ENCODE measurements around the gene PHAF1.

GRCh38 chr16:67157106-67157748 lies 47.5 kb downstream of the PHAF1 start:
- TF ChIP-seq, protein P1, sequence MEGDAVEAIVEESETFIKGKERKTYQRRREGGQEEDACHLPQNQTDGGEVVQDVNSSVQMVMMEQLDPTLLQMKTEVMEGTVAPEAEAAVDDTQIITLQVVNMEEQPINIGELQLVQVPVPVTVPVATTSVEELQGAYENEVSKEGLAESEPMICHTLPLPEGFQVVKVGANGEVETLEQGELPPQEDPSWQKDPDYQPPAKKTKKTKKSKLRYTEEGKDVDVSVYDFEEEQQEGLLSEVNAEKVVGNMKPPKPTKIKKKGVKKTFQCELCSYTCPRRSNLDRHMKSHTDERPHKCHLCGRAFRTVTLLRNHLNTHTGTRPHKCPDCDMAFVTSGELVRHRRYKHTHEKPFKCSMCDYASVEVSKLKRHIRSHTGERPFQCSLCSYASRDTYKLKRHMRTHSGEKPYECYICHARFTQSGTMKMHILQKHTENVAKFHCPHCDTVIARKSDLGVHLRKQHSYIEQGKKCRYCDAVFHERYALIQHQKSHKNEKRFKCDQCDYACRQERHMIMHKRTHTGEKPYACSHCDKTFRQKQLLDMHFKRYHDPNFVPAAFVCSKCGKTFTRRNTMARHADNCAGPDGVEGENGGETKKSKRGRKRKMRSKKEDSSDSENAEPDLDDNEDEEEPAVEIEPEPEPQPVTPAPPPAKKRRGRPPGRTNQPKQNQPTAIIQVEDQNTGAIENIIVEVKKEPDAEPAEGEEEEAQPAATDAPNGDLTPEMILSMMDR (IDR thresholded peaks at IDR 0.05), result no peak
- TF ChIP-seq EZH2phosphoT487 (IDR thresholded peaks at IDR 0.05), result no peak
